ENCODE data around the gene DDB1. TPM values are rescaled to one million over a fixed set of nuclear protein-coding genes. Genes with fewer than 3 reads are reported as not detected.

DDB1 gene
- total RNA-seq, 2 donors from 2014 or later = 122 to 144 TPM

GRCh38 chr11:61328351-61328750, 4.6 kb downstream of the DDB1 start:
- no peaks in the 10 kb centered on the region for H3K27me3 ChIP-seq (replicated peaks; ENCODE audit: insufficient read depth)
- TF ChIP-seq, protein P1, sequence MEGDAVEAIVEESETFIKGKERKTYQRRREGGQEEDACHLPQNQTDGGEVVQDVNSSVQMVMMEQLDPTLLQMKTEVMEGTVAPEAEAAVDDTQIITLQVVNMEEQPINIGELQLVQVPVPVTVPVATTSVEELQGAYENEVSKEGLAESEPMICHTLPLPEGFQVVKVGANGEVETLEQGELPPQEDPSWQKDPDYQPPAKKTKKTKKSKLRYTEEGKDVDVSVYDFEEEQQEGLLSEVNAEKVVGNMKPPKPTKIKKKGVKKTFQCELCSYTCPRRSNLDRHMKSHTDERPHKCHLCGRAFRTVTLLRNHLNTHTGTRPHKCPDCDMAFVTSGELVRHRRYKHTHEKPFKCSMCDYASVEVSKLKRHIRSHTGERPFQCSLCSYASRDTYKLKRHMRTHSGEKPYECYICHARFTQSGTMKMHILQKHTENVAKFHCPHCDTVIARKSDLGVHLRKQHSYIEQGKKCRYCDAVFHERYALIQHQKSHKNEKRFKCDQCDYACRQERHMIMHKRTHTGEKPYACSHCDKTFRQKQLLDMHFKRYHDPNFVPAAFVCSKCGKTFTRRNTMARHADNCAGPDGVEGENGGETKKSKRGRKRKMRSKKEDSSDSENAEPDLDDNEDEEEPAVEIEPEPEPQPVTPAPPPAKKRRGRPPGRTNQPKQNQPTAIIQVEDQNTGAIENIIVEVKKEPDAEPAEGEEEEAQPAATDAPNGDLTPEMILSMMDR (IDR thresholded peaks at IDR 0.05) = no peak
- ATAC-seq (ENCODE audit: insufficient number of reproducible peaks, low FRiP score, low read depth) (no peak), DNase-seq (ENCODE audit: low spot score) (no peak)
- peaks cover 43% of the 10 kb centered on the region for H3K36me3 ChIP-seq
- H3K4me1 ChIP-seq (ENCODE audit: control insufficient read depth in 1 of 2, low read depth in 2 of 2) = peaks cover 11 to 32% of the 10 kb centered on the region in 2 donors
- no peak overlapping the region for H3K4me3 ChIP-seq
- no peaks in the 10 kb centered on the region for H3K9me3 ChIP-seq
- H3K27ac ChIP-seq = no peak overlapping the region

- TF ChIP-seq, protein P1 (IDR thresholded peaks at IDR 0.05) = no peak
- no peaks in the 10 kb centered on the region for H3K9me3 ChIP-seq
- no peak overlapping the region for H3K27ac ChIP-seq
- no peak overlapping the region for H3K4me3 ChIP-seq
- H3K36me3 ChIP-seq = peaks cover 50% of the 10 kb centered on the region
- ATAC-seq (ENCODE audit: insufficient number of reproducible peaks, low FRiP score, low read depth) = no peak
- no peaks in the 10 kb centered on the region for H3K27me3 ChIP-seq (replicated peaks; ENCODE audit: insufficient read depth)
- DNase-seq (ENCODE audit: low spot score) = no peak
- peaks cover 11 to 32% of the 10 kb centered on the region in 2 donors for H3K4me1 ChIP-seq (ENCODE audit: control insufficient read depth in 1 of 2, low read depth in 2 of 2)
Observed at GRCh38 chr11:61327669-61328071, 5.2 kb downstream of the DDB1 start.

DNA sequence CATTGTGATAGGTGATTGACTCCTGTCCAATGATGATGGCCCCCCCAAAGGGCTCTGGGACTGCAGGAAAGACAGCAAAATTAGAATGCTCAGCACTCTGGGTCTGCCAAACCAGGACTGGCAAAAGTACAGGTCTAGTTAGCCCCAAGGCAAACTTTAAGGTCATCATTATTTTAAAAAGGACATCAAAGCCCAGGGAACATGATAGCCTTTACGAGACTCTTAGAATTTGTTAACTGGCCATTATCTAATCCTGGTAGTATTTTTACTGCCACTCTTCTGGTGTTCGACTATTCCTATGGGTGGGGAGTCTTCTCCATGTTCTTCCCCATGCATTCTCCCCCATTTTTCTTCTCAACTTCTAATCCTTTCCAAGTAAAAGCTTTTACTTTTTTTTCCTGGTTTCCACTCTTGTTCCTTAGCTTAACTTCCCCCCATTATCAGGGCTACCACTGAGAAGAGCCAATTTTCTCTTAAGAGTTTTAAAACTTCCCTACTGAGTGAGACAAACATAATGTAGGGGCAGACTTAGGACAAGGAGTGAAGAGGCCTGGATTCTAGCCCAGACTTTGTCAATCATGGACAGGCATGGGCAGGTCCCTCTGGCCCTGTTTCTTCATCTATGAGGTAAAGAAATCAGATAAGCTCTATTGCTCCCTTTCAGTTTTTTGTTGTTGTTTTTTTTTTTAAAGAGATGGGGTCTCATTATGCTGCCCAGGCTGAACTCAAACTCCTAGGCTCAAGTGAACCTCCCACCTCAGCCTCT, 7.1 kb downstream of the DDB1 start:
- Histone ChIP-seq H3K36me3 (peaks cover 66% of the 10 kb centered on the region), H3K27me3 (replicated peaks; ENCODE audit: insufficient read depth) (no peaks in the 10 kb centered on the region), H3K9me3 (no peaks in the 10 kb centered on the region), H3K4me1 (ENCODE audit: control insufficient read depth in 1 of 2, low read depth in 2 of 2) (peaks cover 0 to 16% of the 10 kb centered on the region in 2 donors), H3K4me3 (no peak overlapping the region), H3K27ac (no peak overlapping the region)
- TF ChIP-seq, protein P1 (IDR thresholded peaks at IDR 0.05) = no peak
- ATAC-seq (ENCODE audit: insufficient number of reproducible peaks, low FRiP score, low read depth) (no peak), DNase-seq (ENCODE audit: low spot score) (no peak)

DNA sequence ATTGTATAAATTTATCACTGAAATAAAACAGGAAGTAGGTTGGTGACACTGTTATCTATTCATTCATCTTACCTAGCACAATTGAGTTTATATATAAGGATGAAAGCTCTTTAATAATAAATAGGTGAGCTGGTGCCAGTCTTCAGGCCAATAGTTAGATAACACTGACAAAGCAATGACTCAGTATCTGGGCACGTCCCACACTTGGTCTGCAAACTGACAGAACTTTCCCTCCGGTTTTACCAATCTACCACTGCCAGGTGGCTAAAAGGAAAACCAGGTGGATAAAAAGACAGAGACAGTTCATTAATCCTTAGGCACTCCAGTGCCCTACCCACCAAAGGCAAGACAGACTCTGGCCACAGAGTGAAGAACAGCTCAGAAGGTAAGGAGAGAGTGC, 17.6 kb downstream of the DDB1 start:
- no peaks in the 10 kb centered on the region for H3K27me3 ChIP-seq (replicated peaks; ENCODE audit: insufficient read depth)
- no peak overlapping the region for H3K27ac ChIP-seq
- peaks cover 84% of the 10 kb centered on the region for H3K36me3 ChIP-seq
- TF ChIP-seq, protein P1 (IDR thresholded peaks at IDR 0.05) = no peak
- H3K4me3 ChIP-seq = no peak overlapping the region
- H3K9me3 ChIP-seq = no peaks in the 10 kb centered on the region
- H3K4me1 ChIP-seq (ENCODE audit: control insufficient read depth in 1 of 2, low read depth in 2 of 2) = no peaks in the 10 kb centered on the region
- DNase-seq (ENCODE audit: low spot score) (no peak), ATAC-seq (ENCODE audit: insufficient number of reproducible peaks, low FRiP score, low read depth) (no peak)

GRCh38 chr11:61310749-61311148, 22.2 kb downstream of the DDB1 start:
- H3K27me3 ChIP-seq (replicated peaks; ENCODE audit: insufficient read depth) = no peaks in the 10 kb centered on the region
- H3K4me3 ChIP-seq = no peak overlapping the region
- ATAC-seq (ENCODE audit: insufficient number of reproducible peaks, low FRiP score, low read depth) = no peak
- no peaks in the 10 kb centered on the region for H3K4me1 ChIP-seq (ENCODE audit: control insufficient read depth in 1 of 2, low read depth in 2 of 2)
- DNase-seq (ENCODE audit: low spot score) = no peak
- H3K9me3 ChIP-seq = no peaks in the 10 kb centered on the region
- TF ChIP-seq, protein P1 (IDR thresholded peaks at IDR 0.05) = no peak
- H3K36me3 ChIP-seq = peaks cover 94% of the 10 kb centered on the region
- H3K27ac ChIP-seq = no peak overlapping the region

Data from thoracic aorta (tissue), 2 donors.